Stimulated activated CD4-positive, alpha-beta T cell treated with anti-CD3 and anti-CD28 coated beads, Interleukin-15, amount 100 ng/mL, for 24 hours (primary cell): ENCODE measurements around the gene SCUBE1.
A peak's percentile ranks its signal among the peaks of the same experiment; 100 is the strongest.

Experiments used
- DNase-seq: peaks from one replicate; pipeline ENCODE4 v3.0.0-alpha.2; 2020

The SCUBE1 gene

GRCh38 chr22:43275545-43276317, 67.4 kb downstream of the SCUBE1 start:
- DNase-seq: no peak

GRCh38 chr22:43274595-43275240, 68.5 kb downstream of the SCUBE1 start:
- no peak for DNase-seq

DNA sequence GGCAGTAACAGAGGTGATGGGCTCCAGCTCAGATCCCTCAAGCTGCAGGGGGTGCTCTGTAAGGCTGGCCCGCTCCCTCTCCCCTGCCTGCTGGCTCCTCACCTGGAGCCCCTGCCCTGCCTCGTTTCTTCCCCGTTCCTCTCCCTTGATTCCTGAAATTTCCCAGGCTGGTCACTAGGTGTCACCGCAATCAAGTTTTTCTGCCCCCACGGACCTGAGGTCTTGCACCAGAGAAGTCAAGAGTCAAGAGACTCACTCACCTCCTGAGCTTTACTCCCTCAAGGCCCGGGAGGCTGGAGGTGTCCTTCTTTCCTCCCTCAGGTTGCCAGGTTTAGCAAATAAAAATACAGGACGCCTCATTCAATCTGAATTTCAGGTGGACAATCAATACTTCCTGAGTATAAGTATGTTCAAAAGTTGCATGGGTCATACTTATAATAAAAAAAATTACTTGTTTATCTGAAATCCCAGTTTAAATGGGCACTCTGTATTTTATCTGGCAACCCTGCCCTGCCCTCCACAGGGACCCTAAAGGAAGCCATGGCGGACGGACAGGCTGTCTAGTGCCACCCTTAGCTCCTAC, 69.2 kb downstream of the SCUBE1 start:
- DNase-seq: peak; percentile 44

GRCh38 chr22:43272869-43273318, 70.3 kb downstream of the SCUBE1 start:
- no peak for DNase-seq

- no peak for DNase-seq
Observed at GRCh38 chr22:43272301-43272700, 70.9 kb downstream of the SCUBE1 start.

DNA sequence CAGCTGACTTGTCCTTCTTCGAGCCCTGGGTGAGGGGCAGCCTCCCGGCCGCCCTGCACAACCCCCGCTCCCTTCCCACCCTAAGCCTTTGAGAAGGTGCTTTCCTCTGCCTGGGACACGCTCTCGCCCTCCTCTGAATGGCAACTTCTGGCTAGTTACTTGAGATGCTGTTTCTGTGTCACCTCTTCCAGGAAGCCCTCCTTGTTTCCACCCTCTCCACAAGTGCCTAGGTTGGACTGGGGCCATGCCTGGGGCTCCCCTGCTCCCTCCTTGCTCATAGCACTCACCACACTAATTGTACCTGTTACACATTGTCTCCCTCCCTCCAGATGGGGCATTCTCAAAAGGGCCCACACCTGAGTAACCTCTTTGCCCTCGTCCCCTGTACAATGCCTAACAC, 72.2 kb downstream of the SCUBE1 start:
- DNase-seq: no peak

GRCh38 chr22:43270314-43270908, 72.8 kb downstream of the SCUBE1 start:
- no peak for DNase-seq

- no peak for DNase-seq
Observed at GRCh38 chr22:43269646-43270045, 73.5 kb downstream of the SCUBE1 start.

DNA sequence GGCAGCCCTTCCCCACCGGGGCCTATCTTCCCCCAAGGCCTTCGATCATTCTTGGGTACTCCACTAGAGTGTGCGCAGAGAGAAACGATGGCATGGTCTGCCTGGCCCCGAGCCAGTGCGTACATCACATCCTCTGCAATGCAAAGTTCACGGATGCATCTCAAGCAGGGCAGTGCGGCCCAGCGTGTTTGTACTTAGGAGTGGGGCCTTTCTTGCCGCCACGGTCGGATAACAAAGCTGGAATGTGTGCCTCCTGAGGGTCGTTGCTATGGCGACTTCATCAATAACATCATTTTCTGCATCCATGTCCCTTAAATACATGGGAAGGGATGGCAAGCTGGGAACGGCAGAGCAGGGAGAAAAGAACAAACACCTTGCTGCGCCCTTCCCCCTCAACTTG, 73.9 kb downstream of the SCUBE1 start:
- DNase-seq: no peak

DNA sequence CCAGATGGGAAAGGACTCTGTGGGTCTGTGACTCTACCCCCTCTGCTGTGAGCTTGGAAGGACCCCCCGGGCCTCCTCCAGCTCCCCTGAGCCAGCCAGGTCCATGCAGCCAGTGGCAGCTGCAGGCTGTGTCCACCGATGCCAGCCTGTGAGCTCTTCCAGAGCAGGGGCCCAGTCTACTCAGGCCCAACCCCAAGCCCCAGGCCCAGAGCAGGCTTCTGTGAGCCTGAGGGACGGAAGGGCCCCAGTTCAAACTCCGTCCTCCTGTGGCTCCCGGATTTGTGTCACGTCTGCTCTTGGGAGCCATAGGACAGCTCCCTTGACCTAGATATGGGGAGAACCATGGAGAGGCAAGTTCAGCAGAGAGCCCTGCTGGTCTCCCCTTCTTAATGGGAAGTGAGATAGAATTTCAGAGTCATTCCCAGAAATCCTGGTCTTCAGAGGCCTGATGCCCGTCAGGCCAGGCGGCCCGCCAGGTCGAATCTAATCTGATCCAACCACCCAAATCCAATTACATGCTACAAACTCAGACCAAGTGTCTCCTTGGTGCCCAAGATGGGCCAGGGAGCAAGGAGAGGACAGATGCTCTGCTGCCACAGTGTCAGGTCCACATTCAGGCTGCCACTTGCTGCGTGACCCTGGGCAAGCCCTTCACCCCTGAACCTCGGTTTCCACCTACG, 75.1 kb downstream of the SCUBE1 start:
- DNase-seq: no peak

DNA sequence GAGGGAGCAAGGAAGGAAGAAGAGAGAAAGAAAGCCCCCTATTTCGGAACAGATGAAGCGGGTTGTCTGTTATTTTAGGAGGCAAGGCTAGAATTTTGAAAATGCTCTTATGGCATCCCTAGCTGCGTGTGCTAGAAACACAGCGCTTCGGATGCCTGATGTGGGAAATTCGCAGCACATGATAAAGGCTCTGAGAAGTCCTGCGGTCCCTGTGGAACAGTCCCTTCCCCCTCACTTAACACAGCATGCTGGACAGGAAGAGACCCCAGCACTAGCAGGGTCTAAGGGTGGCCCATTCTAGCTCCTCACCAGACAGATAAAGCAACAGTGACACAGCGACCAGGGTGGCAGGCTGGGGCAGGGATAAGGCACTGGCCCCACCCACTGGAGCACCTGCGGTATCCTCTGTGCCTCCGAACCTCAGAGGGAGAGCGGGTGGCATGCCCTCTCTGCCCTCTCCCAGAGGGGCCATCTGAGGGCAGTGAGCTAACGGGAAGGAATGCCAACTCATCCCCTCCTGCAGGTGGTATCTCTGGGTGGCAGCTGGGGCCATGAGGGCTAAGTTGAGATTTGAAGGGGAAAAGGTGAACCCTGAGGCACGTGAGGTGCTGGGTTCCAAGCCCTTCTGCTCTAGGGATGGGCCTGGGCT, 75.7 kb downstream of the SCUBE1 start:
- no peak for DNase-seq

DNA sequence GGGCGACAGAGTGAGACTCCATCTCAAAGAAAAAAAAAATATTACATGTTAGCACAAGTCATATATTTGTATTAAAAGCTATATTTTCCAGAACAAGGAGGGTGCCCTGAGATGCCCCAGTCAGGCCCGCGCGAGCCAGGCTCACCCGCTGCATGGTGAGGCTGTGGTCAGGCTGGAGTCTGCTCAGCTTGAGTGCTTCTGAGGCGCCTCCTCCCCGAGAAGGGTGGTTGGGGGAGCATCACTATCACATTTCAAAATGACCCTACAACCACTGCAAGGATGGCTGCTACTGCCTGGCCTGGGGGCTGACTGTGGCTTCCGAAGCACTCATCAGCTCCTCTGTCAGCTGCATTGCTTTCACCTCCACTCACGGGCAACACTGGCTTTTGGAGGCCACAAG, 77.1 kb downstream of the SCUBE1 start:
- DNase-seq: no peak

GRCh38 chr22:43263645-43264514, 79.3 kb downstream of the SCUBE1 start:
- DNase-seq: peak; percentile 89

GRCh38 chr22:43262990-43263644, 80.1 kb downstream of the SCUBE1 start:
- peak; percentile 41 for DNase-seq

DNA sequence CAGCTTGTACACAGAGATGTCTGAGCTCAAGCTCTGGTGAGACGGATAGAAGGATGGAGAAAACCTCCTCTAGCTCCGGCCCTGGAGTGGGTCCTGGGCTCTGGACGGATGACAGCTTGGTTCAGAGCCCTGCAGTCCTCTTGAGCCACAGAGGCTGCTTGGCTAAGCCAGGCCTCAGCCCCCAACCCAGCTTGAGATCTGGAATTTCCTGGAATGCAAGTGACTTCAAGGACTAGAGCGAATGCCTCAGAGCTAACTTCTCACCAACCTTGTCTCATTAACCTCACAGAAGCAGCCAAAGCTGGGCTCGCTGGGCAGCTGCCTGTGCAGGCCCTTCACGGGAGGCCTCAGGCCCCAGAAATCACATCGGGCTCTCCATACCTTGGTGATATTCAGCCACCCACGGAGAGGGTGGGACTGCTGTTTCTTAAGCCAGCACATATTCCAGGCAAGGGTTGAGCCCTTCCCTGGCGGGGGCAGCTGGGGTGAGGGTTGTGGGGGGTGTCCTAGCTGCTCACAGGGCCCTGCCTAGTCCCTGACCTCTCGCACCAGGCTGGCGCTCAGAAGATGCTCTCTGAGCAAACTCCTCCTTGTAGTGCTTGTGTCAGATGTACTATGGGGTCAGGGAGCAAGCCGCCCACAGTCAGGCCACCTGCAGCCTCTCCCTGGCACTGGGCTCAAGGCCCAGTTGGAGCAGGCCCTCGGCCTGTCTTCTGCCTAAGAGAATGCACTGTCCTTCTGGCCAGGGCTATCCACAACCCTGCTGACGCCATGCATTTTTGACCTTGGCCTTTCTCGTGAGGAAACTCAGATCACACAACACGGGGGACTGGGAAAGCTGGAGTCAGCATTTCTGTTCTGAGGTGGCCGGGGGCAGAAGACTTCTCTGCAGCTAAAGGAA, 82.6 kb downstream of the SCUBE1 start:
- DNase-seq: no peak

GRCh38 chr22:43257961-43258360, 85.2 kb downstream of the SCUBE1 start:
- DNase-seq: no peak

- DNase-seq: no peak
Observed at GRCh38 chr22:43257549-43257948, 85.6 kb downstream of the SCUBE1 start.

DNA sequence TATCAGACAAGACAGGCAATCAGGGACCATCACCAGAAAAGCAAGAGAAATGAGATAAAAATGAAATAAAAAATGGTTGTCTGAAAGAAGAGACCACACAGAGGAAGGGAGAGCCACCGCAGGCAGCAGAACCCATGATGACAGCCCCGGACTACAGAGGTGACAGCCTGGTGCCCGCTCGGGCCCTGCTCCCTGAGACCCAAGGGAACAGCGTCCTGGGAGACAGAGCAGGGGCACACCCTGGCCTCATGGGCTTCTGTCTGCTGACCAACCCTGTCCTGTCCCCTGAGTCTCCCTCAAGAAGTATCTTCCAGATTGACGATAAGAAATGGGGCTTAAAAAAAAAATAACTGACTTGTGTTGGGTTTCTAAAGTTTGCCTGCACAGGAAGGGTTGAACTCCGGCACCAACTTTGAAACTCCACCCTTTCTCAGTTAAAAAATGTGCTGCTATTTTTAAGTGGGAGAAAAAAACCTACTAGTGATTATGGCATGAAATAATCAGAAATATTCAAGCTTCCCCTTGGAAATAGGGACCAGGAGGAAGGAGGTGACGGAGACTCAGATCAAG, 86.1 kb downstream of the SCUBE1 start:
- DNase-seq: no peak

DNA sequence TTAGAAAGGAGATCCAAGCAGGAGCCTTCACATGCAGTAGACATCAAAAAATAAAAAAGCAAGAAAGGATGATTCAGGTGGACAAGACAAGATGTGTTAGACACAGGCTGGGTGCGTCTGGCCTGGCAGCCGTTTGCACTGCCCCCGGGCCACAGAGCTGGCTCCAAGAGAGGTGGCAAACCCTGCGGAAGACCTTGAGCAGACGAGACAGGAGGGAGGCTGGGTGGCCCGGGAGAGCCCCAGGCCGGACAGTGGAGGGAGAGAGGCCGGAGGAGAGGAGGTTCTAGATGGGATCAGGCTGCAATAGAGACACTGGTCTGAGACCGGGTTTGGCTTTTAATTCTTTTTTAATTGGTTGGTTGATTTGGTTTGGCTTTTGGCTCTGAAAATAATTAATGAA, 86.6 kb downstream of the SCUBE1 start:
- no peak for DNase-seq

- DNase-seq: no peak
Observed at GRCh38 chr22:43255299-43255698, 87.9 kb downstream of the SCUBE1 start.
